DOHH2 (cell line): ENCODE measurements around the gene TP53AIP1.

Source experiments
- H3F3A ChIP-seq: fragments of 200-600 bp; sonication (generic), shearing (Covaris generic); 2 replicates; pipeline ENCODE4 v1.6.0; 2016; ENCODE audit warnings: antibody characterized with exemption, mild to moderate bottlenecking; ENCODE audit not compliant: control insufficient read depth, insufficient read depth
- H3K27ac ChIP-seq: fragments of 200-600 bp; sonication (generic); 2 replicates; pipeline ENCODE4 v1.5.1; 2014; ENCODE audit warnings: low read depth, mild to moderate bottlenecking, low read length, moderate library complexity
- H3K27me3 ChIP-seq: fragments of 200-600 bp; sonication (generic); 2 replicates; pipeline ENCODE4 v1.6.1; 2014; ENCODE audit warnings: mild to moderate bottlenecking, low read length, mixed read lengths; ENCODE audit not compliant: control insufficient read depth
- H3K36me3 ChIP-seq: fragments of 200-600 bp; sonication (generic); 2 replicates; pipeline ENCODE4 v1.6.1; 2014; ENCODE audit warnings: mild to moderate bottlenecking, low read length, moderate library complexity, mixed read lengths; ENCODE audit not compliant: control insufficient read depth
- H3K4me1 ChIP-seq: fragments of 200-600 bp; sonication (generic); 2 replicates; pipeline ENCODE4 v1.6.1; 2014; ENCODE audit warnings: mild to moderate bottlenecking, low read length, mixed read lengths; ENCODE audit not compliant: control insufficient read depth
- H3K4me2 ChIP-seq: fragments of 200-600 bp; sonication (generic); 2 replicates; pipeline ENCODE4 v1.6.0; 2014; ENCODE audit warnings: mild to moderate bottlenecking, low read length, moderate library complexity
- H3K4me3 ChIP-seq: fragments of 200-600 bp; sonication (generic); 2 replicates; pipeline ENCODE4 v1.5.1; 2014; ENCODE audit warnings: mild to moderate bottlenecking, low read length, mixed read lengths
- H3K79me2 ChIP-seq: fragments of 200-600 bp; sonication (generic); 2 replicates; pipeline ENCODE4 v1.6.1; 2014; ENCODE audit warnings: mild to moderate bottlenecking, low read length, mixed read lengths; ENCODE audit not compliant: control insufficient read depth
- H3K9me2 ChIP-seq: fragments of 200-600 bp; sonication (generic); replicated peaks from 2 replicates; pipeline ENCODE4 v1.6.1; 2014; ENCODE audit warnings: mild to moderate bottlenecking, low read length, mixed read lengths; ENCODE audit not compliant: control insufficient read depth
- H3K9me3 ChIP-seq: fragments of 200-600 bp; sonication (generic); 2 replicates; pipeline ENCODE4 v1.6.1; 2014; ENCODE audit warnings: antibody characterized with exemption, low read length, mixed read lengths; ENCODE audit not compliant: control insufficient read depth, insufficient read depth
- H4K20me1 ChIP-seq: fragments of 200-600 bp; sonication (generic); 2 replicates; pipeline ENCODE4 v1.6.0; 2014; ENCODE audit warnings: low read depth, mild to moderate bottlenecking, antibody characterized with exemption, low read length, moderate library complexity; ENCODE audit not compliant: control insufficient read depth, insufficient read depth
- CTCF ChIP-seq: fragments of 200-600 bp; sonication (generic); IDR thresholded peaks from one replicate; pipeline ENCODE4 v1.5.1; 2014; ENCODE audit warnings: antibody characterized with exemption, mild to moderate bottlenecking, low read depth, low read length; ENCODE audit not compliant: poor library complexity, severe bottlenecking
- EZH2phosphoT487 ChIP-seq: fragments of 200-600 bp; sonication (generic); IDR thresholded peaks from 2 replicates; pipeline ENCODE4 v1.6.1; 2017; ENCODE audit warnings: borderline replicate concordance, mild to moderate bottlenecking, antibody characterized with exemption, low read length, moderate library complexity, mixed read lengths

Gene TP53AIP1

GRCh38 chr11:128903248-128904061 is 39.2 kb downstream of the TP53AIP1 start:
- H3K36me3 ChIP-seq: no peaks in the 10 kb centered on the region
- H4K20me1 ChIP-seq: no peaks in the 10 kb centered on the region
- no peaks in the 10 kb centered on the region for H3K9me3 ChIP-seq
- H3K4me3 ChIP-seq: no peak overlapping the region
- no peak overlapping the region for H3K27ac ChIP-seq
- H3K4me2 ChIP-seq: no peak overlapping the region
- H3F3A ChIP-seq: no peaks in the 10 kb centered on the region
- no peaks in the 10 kb centered on the region for H3K79me2 ChIP-seq
- H3K4me1 ChIP-seq: peaks cover 11% of the 10 kb centered on the region
- peaks cover 50% of the 10 kb centered on the region for H3K27me3 ChIP-seq
- TF ChIP-seq CTCF: no peak
- H3K9me2 ChIP-seq: no peaks in the 10 kb centered on the region

GRCh38 chr11:128902515-128903066 is 40.1 kb downstream of the TP53AIP1 start:
- no peaks in the 10 kb centered on the region for H3K79me2 ChIP-seq
- no peaks in the 10 kb centered on the region for H3K36me3 ChIP-seq
- H3K9me3 ChIP-seq: no peaks in the 10 kb centered on the region
- H3K4me2 ChIP-seq: no peak overlapping the region
- H3K27ac ChIP-seq: no peak overlapping the region
- H3F3A ChIP-seq: no peaks in the 10 kb centered on the region
- H3K4me1 ChIP-seq: peaks cover 11% of the 10 kb centered on the region
- no peak overlapping the region for H3K4me3 ChIP-seq
- H4K20me1 ChIP-seq: no peaks in the 10 kb centered on the region
- peaks cover 43% of the 10 kb centered on the region for H3K27me3 ChIP-seq
- no peaks in the 10 kb centered on the region for H3K9me2 ChIP-seq
- TF ChIP-seq EZH2phosphoT487: no peak
- TF ChIP-seq CTCF: no peak

DNA sequence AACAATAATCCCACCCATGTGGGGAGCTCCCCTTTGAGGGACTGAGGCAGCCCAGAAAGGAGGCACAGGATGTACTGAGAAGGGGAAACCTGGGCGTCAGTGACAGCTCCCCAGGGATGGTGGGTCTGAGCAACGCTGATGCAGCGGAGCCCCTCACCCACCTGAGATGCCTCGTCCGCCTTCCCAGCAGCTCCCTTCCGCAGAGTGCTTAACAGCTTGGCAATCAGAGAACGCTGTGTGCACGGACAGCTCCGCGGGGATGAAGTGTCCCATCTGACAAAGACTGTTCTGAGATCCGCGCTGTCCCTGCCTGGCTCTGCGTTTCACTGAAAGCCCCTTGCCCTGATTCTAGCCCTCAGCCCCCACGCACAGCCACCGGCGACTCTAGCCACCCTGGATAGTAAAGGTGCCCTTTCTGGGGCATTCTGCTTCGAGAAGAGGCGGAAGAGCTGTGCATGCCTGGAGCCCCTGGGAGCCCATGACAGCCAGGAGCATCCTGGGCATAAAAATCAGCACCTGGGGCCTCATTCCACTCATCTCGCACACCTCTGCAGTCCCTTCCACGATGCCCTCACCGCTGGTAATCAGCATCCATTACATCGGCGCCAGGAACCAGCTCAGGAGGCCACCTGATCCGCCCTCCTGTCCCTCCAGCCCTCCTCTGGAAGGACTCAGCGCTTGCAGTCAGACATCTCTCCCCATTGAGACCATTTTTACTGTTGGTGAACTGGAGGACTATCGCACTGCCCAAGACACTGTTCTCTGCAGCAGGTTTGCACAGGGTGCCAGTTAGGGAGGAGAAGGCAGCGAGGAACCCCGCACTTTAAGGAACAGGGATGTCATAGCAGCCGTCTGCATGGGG is 40.8 kb downstream of the TP53AIP1 start:
- Histone ChIP-seq H3K36me3 (no peaks in the 10 kb centered on the region), H3K27ac (no peak overlapping the region), H4K20me1 (no peaks in the 10 kb centered on the region), H3K9me3 (no peaks in the 10 kb centered on the region), H3K4me3 (no peak overlapping the region), H3K27me3 (peaks cover 36% of the 10 kb centered on the region), H3K4me1 (peaks cover 11% of the 10 kb centered on the region), H3K79me2 (no peaks in the 10 kb centered on the region), H3K4me2 (no peak overlapping the region), H3F3A (no peaks in the 10 kb centered on the region), H3K9me2 (no peaks in the 10 kb centered on the region)
- TF ChIP-seq EZH2phosphoT487: no peak
- TF ChIP-seq CTCF: no peak
